WTC11 (cell line): ENCODE data around the gene EYS.

Source experiments
- CBFB ChIP-seq: sonication (generic); formaldehyde crosslinking; IDR thresholded peaks from 2 replicates; pipeline ENCODE4 v1.8.1; 2022; ENCODE audit warnings: mild to moderate bottlenecking, low read depth, missing genetic modification reagents
- KAT7 ChIP-seq: sonication (generic); formaldehyde crosslinking; IDR thresholded peaks from 2 replicates; pipeline ENCODE4 v1.8.1; 2023; ENCODE audit warnings: missing genetic modification reagents, mild to moderate bottlenecking, borderline replicate concordance
- SP1 ChIP-seq: sonication (generic); formaldehyde crosslinking; conservative IDR thresholded peaks from 2 replicates; pipeline ENCODE4 v1.8.1; 2022; ENCODE audit warnings: missing genetic modification reagents
- TEAD4 ChIP-seq: sonication (generic); formaldehyde crosslinking; IDR thresholded peaks from 2 replicates; pipeline ENCODE4 v1.8.0; 2022; ENCODE audit warnings: mild to moderate bottlenecking, missing genetic modification reagents
- ZNF121 ChIP-seq: sonication (generic); formaldehyde crosslinking; IDR thresholded peaks from 2 replicates; pipeline ENCODE4 v1.8.0; 2023; ENCODE audit warnings: missing genetic modification reagents
- TF ChIP-seq, protein P1 (sequence below): fragments of 200-600 bp; IDR thresholded peaks from 2 replicates; pipeline ENCODE4 v1.8.0; 2022; ENCODE audit warnings: antibody characterized with exemption

DNA sequence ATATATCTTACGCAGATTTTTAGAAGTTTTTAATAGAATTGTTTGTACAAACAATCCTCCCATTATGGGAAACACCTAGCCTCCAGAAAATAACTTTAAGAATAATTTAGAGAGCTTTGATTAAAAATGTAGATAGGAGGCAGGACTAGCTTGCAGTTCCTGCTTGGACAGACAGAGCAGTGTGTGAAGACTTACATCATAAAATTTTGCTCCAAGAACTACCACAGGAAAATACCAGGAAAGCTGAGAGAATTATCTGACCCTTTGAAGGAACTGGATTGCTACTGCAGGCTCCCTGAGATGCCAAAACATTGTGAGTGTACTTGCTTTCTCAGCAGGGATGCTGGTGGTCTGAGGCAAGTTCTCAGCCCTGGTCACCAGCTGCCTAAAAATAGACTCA, 64.2 kb downstream of the EYS start:
- TF ChIP-seq SP1 (CRISPR knock-in tag), result no peak
- no peak for TF ChIP-seq KAT7
- TF ChIP-seq, protein P1, sequence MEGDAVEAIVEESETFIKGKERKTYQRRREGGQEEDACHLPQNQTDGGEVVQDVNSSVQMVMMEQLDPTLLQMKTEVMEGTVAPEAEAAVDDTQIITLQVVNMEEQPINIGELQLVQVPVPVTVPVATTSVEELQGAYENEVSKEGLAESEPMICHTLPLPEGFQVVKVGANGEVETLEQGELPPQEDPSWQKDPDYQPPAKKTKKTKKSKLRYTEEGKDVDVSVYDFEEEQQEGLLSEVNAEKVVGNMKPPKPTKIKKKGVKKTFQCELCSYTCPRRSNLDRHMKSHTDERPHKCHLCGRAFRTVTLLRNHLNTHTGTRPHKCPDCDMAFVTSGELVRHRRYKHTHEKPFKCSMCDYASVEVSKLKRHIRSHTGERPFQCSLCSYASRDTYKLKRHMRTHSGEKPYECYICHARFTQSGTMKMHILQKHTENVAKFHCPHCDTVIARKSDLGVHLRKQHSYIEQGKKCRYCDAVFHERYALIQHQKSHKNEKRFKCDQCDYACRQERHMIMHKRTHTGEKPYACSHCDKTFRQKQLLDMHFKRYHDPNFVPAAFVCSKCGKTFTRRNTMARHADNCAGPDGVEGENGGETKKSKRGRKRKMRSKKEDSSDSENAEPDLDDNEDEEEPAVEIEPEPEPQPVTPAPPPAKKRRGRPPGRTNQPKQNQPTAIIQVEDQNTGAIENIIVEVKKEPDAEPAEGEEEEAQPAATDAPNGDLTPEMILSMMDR, result no peak
- no peak for TF ChIP-seq ZNF121 (CRISPR knock-in tag)
- no peak for TF ChIP-seq CBFB (CRISPR knock-in tag)
- no peak for TF ChIP-seq TEAD4
